HepG2 (cell line): Measurements from ENCODE around the gene SLBP. TPM values are rescaled to one million over a fixed set of nuclear protein-coding genes. Genes with fewer than 3 reads are reported as not detected.

Source experiments
- ARHGAP35 ChIP-seq: sonication (generic); formaldehyde crosslinking; IDR thresholded peaks from 2 replicates; pipeline ENCODE4 v1.9.0; 2022; ENCODE audit warnings: mild to moderate bottlenecking, inconsistent platforms, moderate library complexity, missing genetic modification reagents, borderline replicate concordance
- ARID2 ChIP-seq: sonication (generic); formaldehyde crosslinking; IDR thresholded peaks from 2 replicates; pipeline ENCODE4 v1.8.1; 2022; ENCODE audit warnings: mild to moderate bottlenecking, missing genetic modification reagents, borderline replicate concordance
- CENPBD1 ChIP-seq: sonication (generic); formaldehyde crosslinking; IDR thresholded peaks from 2 replicates; pipeline ENCODE4 v1.8.0; 2022; ENCODE audit warnings: missing genetic modification reagents, low read depth, mild to moderate bottlenecking, borderline replicate concordance
- CREB1 ChIP-seq, 2 experiments: fragments of 450-650 bp in 1 of 2; IDR thresholded peaks; 2 replicates each; pipeline ENCODE4 v1.6.1; 2016 to 2017; ENCODE audit warnings: control low read depth in 1 of 2, mild to moderate bottlenecking in 1 of 2, missing compliant biosample characterization in 1 of 2, missing genetic modification characterization in 1 of 2
- HNRNPLL ChIP-seq: fragments of 200-400 bp; formaldehyde crosslinking; IDR thresholded peaks from 2 replicates; pipeline ENCODE4 v1.6.1; 2017; ENCODE audit warnings: mild to moderate bottlenecking, low read depth, low read length; ENCODE audit not compliant: poor library complexity, severe bottlenecking
- ISL2 ChIP-seq: sonication (generic); formaldehyde crosslinking; IDR thresholded peaks from 2 replicates; pipeline ENCODE4 v1.5.0; 2020; ENCODE audit warnings: missing genetic modification reagents
- NBN ChIP-seq: fragments of 450-650 bp; conservative IDR thresholded peaks from 2 replicates; pipeline ENCODE4 v1.6.1; 2017
- ONECUT2 ChIP-seq: sonication (generic); formaldehyde crosslinking; IDR thresholded peaks from 2 replicates; pipeline ENCODE4 v1.4.0; 2020; ENCODE audit warnings: missing genetic modification reagents
- PBX2 ChIP-seq: IDR thresholded peaks from 2 replicates; pipeline ENCODE4 v1.6.1; 2016; ENCODE audit warnings: control low read depth
- REPIN1 ChIP-seq: sonication (generic); formaldehyde crosslinking; IDR thresholded peaks from 2 replicates; pipeline ENCODE4 v1.8.0; 2022; ENCODE audit warnings: missing genetic modification reagents, low read depth, mild to moderate bottlenecking, borderline replicate concordance
- RFX1 ChIP-seq: fragments of 450-650 bp; IDR thresholded peaks from 2 replicates; pipeline ENCODE4 v1.6.1; 2017
- SAFB2 ChIP-seq: sonication (generic); formaldehyde crosslinking; IDR thresholded peaks from 2 replicates; pipeline ENCODE4 v1.5.1; 2020; ENCODE audit warnings: missing genetic modification reagents, low read depth, mild to moderate bottlenecking, borderline replicate concordance
- SETDB1 ChIP-seq: sonication (generic); formaldehyde crosslinking; IDR thresholded peaks from 2 replicates; pipeline ENCODE4 v1.5.1; 2020; ENCODE audit warnings: missing genetic modification reagents, mild to moderate bottlenecking, borderline replicate concordance
- SP140L ChIP-seq: sonication (generic); formaldehyde crosslinking; IDR thresholded peaks from 2 replicates; pipeline ENCODE4 v1.4.0; 2020; ENCODE audit warnings: missing genetic modification reagents, borderline replicate concordance
- ZBTB7A ChIP-seq: sonication (generic); formaldehyde crosslinking; IDR thresholded peaks from 2 replicates; pipeline ENCODE4 v1.8.0; 2022; ENCODE audit warnings: mild to moderate bottlenecking, missing genetic modification reagents
- ZFAT ChIP-seq: sonication (generic); formaldehyde crosslinking; conservative IDR thresholded peaks from 2 replicates; pipeline ENCODE4 v1.8.1; 2023; ENCODE audit warnings: missing genetic modification reagents, inconsistent platforms
- ZIK1 ChIP-seq: sonication (generic); formaldehyde crosslinking; IDR thresholded peaks from 2 replicates; pipeline ENCODE4 v1.5.0; 2020; ENCODE audit warnings: mild to moderate bottlenecking, low read depth, missing genetic modification reagents, borderline replicate concordance
- ZNF124 ChIP-seq: sonication (generic); formaldehyde crosslinking; IDR thresholded peaks from 2 replicates; pipeline ENCODE4 v1.4.0; 2020; ENCODE audit warnings: missing genetic modification reagents
- ZNF224 ChIP-seq: sonication (generic); formaldehyde crosslinking; IDR thresholded peaks from 2 replicates; pipeline ENCODE4 v1.5.0; 2020; ENCODE audit warnings: mild to moderate bottlenecking, missing genetic modification reagents
- ZNF737 ChIP-seq: sonication (generic); formaldehyde crosslinking; IDR thresholded peaks from 2 replicates; pipeline ENCODE4 v1.5.0; 2020; ENCODE audit warnings: missing genetic modification reagents, mild to moderate bottlenecking, borderline replicate concordance
- ZSCAN21 ChIP-seq: sonication (generic); formaldehyde crosslinking; IDR thresholded peaks from 2 replicates; pipeline ENCODE4 v1.8.0; 2022; ENCODE audit warnings: mild to moderate bottlenecking, missing genetic modification reagents, moderate library complexity, borderline replicate concordance
- ZSCAN30 ChIP-seq: sonication (generic); formaldehyde crosslinking; IDR thresholded peaks from 2 replicates; pipeline ENCODE4 v1.5.0; 2020; ENCODE audit warnings: mild to moderate bottlenecking, missing genetic modification reagents
- polyA plus RNA-seq, 8 experiments: library from polyadenylated mRNA; depleted of rRNA in 3 of 8; stranded (reverse) in 7 of 8; unstranded in 1 of 8; fragments of >200 nt; fragmentation: Illumina TruSeq in 4 of 8; extraction: Trizol in 4 of 8; gene quantifications; 2 replicates each; pipeline versions ENCODE4 v1.2.1 to v1.2.3, GENCODE V29; 2011 to 2016; ENCODE audit warnings: low read depth in 4 of 8, missing spikeins in 1 of 8, mixed read lengths in 1 of 8; ENCODE audit not compliant: insufficient read depth in 1 of 8
- total RNA-seq, 5 experiments: library from RNA; depleted of rRNA; stranded (reverse); fragments of >200 nt; fragmentation: Illumina TruSeq; extraction: Trizol; gene quantifications; 2 replicates each; pipeline ENCODE4 v1.2.3, GENCODE V29; 2016; ENCODE audit warnings: low read depth in 1 of 5
- TF ChIP-seq, protein P1 (sequence below), 2 experiments: IDR thresholded peaks; 2 replicates each; pipeline ENCODE4 v1.6.1; 2011 to 2012; ENCODE audit warnings: low read length in 2 of 2, borderline replicate concordance in 1 of 2, low read depth in 1 of 2, mild to moderate bottlenecking in 1 of 2, moderate library complexity in 1 of 2
- TF ChIP-seq, protein P2 (sequence below): sonication (generic); formaldehyde crosslinking; IDR thresholded peaks from 2 replicates; pipeline ENCODE4 v1.4.0; 2020; ENCODE audit warnings: mild to moderate bottlenecking, missing genetic modification reagents

Gene SLBP
- total and polyA plus RNA-seq, 2 of the 13 experiments (the other 11 are each of a cell fraction or from before 2014, with no cell fraction given), result 43.9 to 104 TPM

GRCh38 chr4:1720163-1720983, 8.3 kb upstream of the SLBP start (continued):
- TF ChIP-seq ZSCAN30 (CRISPR knock-in tag) (no peak), PBX2 (CRISPR knock-in tag) (no peak), ZNF737 (CRISPR knock-in tag) (0 out of 2 replicates have a peak, but pooled peaks have one; percentile 58), ZSCAN21 (CRISPR knock-in tag) (peak; percentile 54; the same call in 1 of the 2 replicates), NBN (no peak), ARHGAP35 (CRISPR knock-in tag) (no peak), CENPBD1 (CRISPR knock-in tag) (no peak), SP140L (CRISPR knock-in tag) (no peak), RFX1 (no peak), ZNF224 (no peak), ONECUT2 (CRISPR knock-in tag) (no peak), HNRNPLL (no peak), ZNF124 (no peak; the same call in 1 of the 2 replicates), ISL2 (CRISPR knock-in tag) (no peak), SETDB1 (no peak), ARID2 (CRISPR knock-in tag) (no peak), ZFAT (CRISPR knock-in tag) (no peak), CREB1 (IDR thresholded peaks at IDR 0.05) (no peak), CREB1 (CRISPR knock-in tag; IDR thresholded peaks at IDR 0.05) (no peak), REPIN1 (peak; percentile 30; the same call in 1 of the 2 replicates), ZIK1 (CRISPR knock-in tag) (no peak; the same call in 1 of the 2 replicates), ZBTB7A (CRISPR knock-in tag) (peak; percentile 68), SAFB2 (CRISPR knock-in tag) (no peak)
- TF ChIP-seq, protein P1, sequence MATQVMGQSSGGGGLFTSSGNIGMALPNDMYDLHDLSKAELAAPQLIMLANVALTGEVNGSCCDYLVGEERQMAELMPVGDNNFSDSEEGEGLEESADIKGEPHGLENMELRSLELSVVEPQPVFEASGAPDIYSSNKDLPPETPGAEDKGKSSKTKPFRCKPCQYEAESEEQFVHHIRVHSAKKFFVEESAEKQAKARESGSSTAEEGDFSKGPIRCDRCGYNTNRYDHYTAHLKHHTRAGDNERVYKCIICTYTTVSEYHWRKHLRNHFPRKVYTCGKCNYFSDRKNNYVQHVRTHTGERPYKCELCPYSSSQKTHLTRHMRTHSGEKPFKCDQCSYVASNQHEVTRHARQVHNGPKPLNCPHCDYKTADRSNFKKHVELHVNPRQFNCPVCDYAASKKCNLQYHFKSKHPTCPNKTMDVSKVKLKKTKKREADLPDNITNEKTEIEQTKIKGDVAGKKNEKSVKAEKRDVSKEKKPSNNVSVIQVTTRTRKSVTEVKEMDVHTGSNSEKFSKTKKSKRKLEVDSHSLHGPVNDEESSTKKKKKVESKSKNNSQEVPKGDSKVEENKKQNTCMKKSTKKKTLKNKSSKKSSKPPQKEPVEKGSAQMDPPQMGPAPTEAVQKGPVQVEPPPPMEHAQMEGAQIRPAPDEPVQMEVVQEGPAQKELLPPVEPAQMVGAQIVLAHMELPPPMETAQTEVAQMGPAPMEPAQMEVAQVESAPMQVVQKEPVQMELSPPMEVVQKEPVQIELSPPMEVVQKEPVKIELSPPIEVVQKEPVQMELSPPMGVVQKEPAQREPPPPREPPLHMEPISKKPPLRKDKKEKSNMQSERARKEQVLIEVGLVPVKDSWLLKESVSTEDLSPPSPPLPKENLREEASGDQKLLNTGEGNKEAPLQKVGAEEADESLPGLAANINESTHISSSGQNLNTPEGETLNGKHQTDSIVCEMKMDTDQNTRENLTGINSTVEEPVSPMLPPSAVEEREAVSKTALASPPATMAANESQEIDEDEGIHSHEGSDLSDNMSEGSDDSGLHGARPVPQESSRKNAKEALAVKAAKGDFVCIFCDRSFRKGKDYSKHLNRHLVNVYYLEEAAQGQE (IDR thresholded peaks at IDR 0.05; ENCODE audit: borderline replicate concordance in 1 of 2, low read depth in 1 of 2, low read length in 2 of 2), result no peak
- TF ChIP-seq, protein P2, sequence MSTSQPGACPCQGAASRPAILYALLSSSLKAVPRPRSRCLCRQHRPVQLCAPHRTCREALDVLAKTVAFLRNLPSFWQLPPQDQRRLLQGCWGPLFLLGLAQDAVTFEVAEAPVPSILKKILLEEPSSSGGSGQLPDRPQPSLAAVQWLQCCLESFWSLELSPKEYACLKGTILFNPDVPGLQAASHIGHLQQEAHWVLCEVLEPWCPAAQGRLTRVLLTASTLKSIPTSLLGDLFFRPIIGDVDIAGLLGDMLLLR (CRISPR knock-in tag), result peak; percentile 86
